ENCODE measurements around the gene PAIP1.
"Not testable (repeated sequence)": the region's sequence is repeated elsewhere in the genome, so short reads cannot be mapped to it uniquely, and the experiment has no call there.

Gene PAIP1

DNA sequence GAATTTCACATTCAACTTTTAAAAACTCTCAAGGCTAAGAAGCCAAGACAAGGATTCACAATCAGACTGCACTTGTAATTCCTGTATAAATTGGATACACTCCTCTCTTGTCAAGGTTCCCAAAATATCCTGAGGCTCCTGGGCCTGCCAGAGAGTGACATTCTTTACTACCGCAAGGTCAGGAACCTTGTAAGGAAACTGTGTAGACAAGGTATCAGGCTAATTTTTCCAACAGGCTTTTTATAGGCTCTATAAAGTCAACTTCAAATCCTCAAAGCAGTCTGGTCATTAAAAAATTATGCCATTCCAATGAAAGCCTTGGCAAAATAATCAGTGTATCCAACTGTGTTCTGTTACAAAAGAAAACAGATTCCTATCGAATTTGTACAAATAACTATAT, 15.5 kb upstream of the PAIP1 start:
- no peak for DNase-seq (ENCODE audit: extremely low spot score, insufficient read length, low read depth)

DNA sequence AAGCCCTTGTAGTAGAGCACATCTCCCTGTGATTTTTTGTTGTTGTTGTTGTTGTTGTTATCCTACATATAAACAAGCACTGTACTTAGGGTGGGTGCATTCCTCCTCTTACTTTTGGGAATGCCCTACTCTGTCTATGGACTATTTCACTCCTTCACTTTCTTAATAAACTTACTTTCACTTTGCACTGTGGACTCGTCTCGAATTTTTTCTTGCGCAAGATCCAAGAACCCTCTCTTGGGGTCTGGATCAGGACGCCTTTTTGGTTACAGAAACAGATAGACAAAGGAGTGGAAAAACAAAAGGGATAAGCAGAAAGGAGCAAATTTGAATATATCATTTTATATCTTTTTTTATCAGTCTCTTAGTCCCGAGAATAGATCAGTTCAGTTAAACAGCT, 14.4 kb upstream of the PAIP1 start:
- FAIRE-seq (no peak), DNase-seq (ENCODE audit: extremely low spot score, insufficient read length, low read depth) (no peak)

More for the DNA sequence above, 15.5 kb upstream of the PAIP1 start:
- FAIRE-seq = no peak

DNA sequence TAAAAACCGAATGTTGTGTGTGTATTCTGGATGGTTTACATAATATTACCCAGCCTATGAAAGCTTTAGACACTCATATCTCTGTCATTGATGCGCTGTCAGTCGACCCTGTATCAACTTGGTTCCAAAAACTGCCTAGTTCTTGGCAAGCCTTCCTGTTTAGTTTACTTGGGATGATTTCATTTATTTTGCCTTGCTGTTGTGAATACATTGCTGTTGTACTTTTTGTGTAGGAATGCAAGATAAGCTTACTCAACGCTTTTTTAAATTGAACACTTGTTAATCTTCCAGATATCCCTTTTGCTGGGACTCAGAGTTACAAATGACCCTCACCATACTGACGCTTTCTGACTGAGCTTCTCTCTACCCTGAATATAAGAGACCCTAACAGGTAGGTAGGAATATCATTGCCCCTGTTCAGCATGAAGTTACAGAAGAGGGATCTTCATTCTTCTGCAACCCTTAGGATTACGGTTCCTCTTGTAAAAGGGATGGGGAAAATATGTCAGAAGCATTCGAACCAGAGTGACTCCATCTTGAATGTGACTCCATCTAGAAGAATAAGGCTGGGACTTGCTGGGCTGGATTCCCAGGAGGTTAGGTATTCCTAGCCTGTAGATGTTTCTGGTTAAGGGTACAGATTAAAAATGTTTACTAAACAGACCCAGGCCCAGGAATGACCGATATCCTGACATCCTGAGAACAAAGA, 13.7 kb upstream of the PAIP1 start:
- DNase-seq (ENCODE audit: extremely low spot score, insufficient read length, low read depth) = no peak
- FAIRE-seq = no peak

- no peak for FAIRE-seq
- no peak for DNase-seq (ENCODE audit: extremely low spot score, insufficient read length, low read depth)
These were observed 12.4 kb upstream of the PAIP1 start for GRCh38 chr5:43569236-43569746.

DNA sequence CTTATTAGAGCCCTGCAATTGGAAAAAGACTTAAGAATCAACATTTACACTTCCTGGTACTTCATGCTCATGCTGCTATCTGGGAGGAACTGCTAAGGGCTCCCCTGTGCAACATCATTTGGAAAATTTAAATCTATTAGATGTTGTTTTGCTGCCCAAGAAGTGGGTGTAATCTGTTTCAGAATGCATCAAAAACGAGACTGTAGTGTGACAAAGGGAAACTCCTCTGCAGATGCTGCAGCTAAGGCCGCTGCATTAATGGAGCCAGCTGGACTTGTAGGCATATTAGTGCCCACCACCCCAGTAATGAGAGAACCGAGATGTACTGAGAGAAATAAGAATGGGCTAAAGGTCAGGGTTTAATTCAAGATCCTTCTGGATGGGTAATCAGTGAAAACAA, 11.1 kb upstream of the PAIP1 start:
- FAIRE-seq = no peak
- DNase-seq (ENCODE audit: extremely low spot score, insufficient read length, low read depth) = no peak

GRCh38 chr5:43565043-43565442, 8.2 kb upstream of the PAIP1 start:
- DNase-seq (ENCODE audit: extremely low spot score, insufficient read length, low read depth) (no peak), FAIRE-seq (no peak)

DNA sequence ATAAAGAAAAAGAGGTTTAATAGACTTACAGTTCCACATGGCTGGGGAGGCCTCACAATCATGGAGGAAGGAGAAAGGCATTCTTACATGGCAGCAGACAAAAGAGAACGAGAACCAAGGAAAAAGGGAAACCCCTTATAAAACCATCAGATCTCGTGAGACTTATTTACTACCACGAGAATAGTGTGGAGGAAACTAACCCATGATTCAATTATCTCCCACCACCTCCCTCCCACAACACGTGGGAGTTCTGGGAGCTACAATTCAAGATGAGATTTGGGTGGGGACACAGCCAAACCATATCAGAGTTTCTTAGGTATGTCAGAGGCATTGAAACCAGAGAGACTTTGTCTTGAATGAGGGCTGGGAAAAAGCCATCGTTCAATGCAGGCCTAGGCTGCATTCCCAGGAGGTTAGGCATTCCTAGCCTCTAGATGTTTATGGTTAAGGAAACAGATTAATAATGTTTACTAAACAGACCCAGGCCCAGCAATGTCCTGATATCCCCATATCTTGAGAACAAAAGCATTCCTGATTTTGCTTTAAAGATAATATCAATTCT, 7.5 kb upstream of the PAIP1 start:
- DNase-seq (ENCODE audit: extremely low spot score, insufficient read length, low read depth) (no peak), FAIRE-seq (no peak)

DNA sequence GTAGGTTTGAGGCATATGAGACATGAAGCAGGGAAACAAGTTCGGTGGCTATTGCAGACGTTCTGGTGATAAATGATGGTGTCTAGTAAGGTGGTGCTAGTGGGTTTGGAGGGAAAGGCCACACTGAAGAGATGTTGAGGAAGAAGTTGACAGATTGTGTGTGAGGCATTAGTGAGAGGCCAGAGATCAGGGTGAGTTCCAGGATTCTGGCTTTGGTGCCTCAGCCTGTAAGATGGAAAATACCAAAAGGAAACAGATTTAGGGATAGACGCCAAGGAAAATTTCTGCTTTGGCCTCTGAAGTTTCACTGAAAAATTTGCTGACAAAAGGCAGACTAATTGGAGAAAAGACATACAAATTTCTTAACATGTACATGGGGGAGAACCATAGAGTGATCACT, 6.4 kb upstream of the PAIP1 start:
- no peak for DNase-seq (ENCODE audit: extremely low spot score, insufficient read length, low read depth)
- FAIRE-seq = no peak

DNA sequence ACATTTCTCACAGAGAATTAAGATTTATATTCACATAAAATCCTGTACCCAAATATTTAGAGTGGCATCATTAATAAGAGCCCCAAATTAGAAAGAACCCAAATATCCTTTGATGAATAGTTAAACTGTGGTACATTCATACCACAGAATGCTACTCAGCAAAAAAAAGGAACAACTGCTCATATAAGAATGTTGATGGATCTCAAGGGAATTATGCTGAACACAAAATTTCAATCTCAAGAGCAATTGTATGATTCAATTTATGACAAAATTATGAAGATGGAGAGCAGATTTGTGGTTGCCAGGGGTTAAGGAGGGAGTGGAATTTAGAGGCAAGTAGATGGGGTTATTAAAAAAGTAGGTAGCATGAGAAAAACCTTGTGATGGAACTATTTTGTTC, 4.5 kb upstream of the PAIP1 start:
- DNase-seq (ENCODE audit: extremely low spot score, insufficient read length, low read depth) (no peak), FAIRE-seq (no peak)

- no peak for FAIRE-seq
- no peak for DNase-seq (ENCODE audit: extremely low spot score, insufficient read length, low read depth)
These were observed 3.3 kb upstream of the PAIP1 start for GRCh38 chr5:43560128-43560527.

GRCh38 chr5:43556607-43556856, 345 bp downstream of the PAIP1 start:
- DNase-seq (ENCODE audit: extremely low spot score, insufficient read length, low read depth) (peak; percentile 74), FAIRE-seq (peak; percentile 82)

GRCh38 chr5:43555895-43556606, 826 bp downstream of the PAIP1 start:
- no peak for FAIRE-seq
- peak; percentile 23 for DNase-seq (ENCODE audit: extremely low spot score, insufficient read length, low read depth)

- no peak for DNase-seq (ENCODE audit: extremely low spot score, insufficient read length, low read depth)
- no peak for FAIRE-seq
These were observed 2.4 kb downstream of the PAIP1 start for GRCh38 chr5:43554497-43554896.

DNA sequence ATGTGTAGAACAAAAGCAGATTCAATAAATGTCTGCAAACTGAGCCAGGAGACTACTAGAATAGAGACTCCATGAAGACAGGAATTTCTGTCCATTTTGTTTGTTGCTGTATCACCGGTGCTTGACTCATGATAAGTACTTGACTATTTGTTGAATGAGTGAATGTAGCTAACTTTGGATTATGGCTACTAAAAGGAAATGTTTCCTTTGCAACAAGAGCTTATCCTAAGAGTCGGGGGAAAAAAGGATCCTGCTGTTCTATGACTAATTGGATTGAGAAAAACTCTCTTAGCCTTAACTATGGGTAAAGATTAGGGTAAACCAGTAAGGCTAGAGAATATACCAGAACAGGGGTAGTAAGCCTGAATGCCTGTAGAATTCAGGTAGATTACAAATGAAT, 3.5 kb downstream of the PAIP1 start:
- DNase-seq (ENCODE audit: extremely low spot score, insufficient read length, low read depth) (no peak), FAIRE-seq (no peak)

- FAIRE-seq (no peak), DNase-seq (ENCODE audit: extremely low spot score, insufficient read length, low read depth) (no peak)
These were observed 5.1 kb downstream of the PAIP1 start for GRCh38 chr5:43551731-43552130.

- FAIRE-seq; DNase-seq (ENCODE audit: extremely low spot score, insufficient read length, low read depth): not testable (repeated sequence)
These were observed 7.6 kb downstream of the PAIP1 start for GRCh38 chr5:43549272-43549671.

- DNase-seq (ENCODE audit: extremely low spot score, insufficient read length, low read depth) = no peak
- no peak for FAIRE-seq
These were observed 8.5 kb downstream of the PAIP1 start for GRCh38 chr5:43548358-43548757.

GRCh38 chr5:43547532-43547931, 9.3 kb downstream of the PAIP1 start:
- DNase-seq (ENCODE audit: extremely low spot score, insufficient read length, low read depth) (no peak), FAIRE-seq (no peak)

DNA sequence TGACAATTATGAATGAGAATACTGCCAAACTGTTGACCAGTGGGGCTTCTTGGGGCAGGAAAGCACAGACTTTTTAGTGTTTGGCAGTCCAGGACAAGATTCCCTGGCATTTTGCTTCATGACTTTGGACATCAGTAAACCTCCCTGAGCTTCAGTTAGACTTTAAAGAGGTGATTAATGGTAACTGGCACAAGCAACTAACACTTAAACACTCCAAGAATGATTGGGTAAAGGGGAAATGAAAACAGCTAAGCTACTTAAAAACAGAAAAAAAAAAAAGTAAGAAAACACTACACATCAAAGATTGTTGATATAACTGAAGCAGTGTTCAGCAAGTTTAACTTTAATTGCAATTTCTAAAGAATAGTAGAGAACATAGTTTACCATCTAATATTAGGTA, 13.4 kb downstream of the PAIP1 start:
- no peak for DNase-seq (ENCODE audit: extremely low spot score, insufficient read length, low read depth)
- FAIRE-seq = no peak

GRCh38 chr5:43540746-43541145, 16.1 kb downstream of the PAIP1 start:
- no peak for FAIRE-seq

GRCh38 chr5:43536972-43537371, 19.9 kb downstream of the PAIP1 start:
- DNase-seq (ENCODE audit: extremely low spot score, insufficient read length, low read depth) (no peak), FAIRE-seq (no peak)

More at GRCh38 chr5:43540746-43541145, 16.1 kb downstream of the PAIP1 start:
- DNase-seq (ENCODE audit: extremely low spot score, insufficient read length, low read depth) = no peak

All from GM18507 (cell line).